H9 (cell line): ENCODE data around the gene MSANTD2. TPM values are rescaled to one million over a fixed set of nuclear protein-coding genes. Genes with fewer than 3 reads are reported as not detected.
A peak's percentile ranks its signal among the peaks of the same experiment; 100 is the strongest.

Experiments
- DNase-seq: peaks from one replicate; pipeline ENCODE4 v3.0.0-alpha.2; 2017
- H2AFZ ChIP-seq: one replicate; pipeline ENCODE4 v1.6.1; 2013; ENCODE audit warnings: mild to moderate bottlenecking, low read length, control low read depth, moderate library complexity
- H2AK5ac ChIP-seq: 2 replicates; pipeline ENCODE4 v1.6.1; 2013; ENCODE audit warnings: low read length, control low read depth, mixed read lengths; ENCODE audit not compliant: insufficient read length
- H2BK120ac ChIP-seq: one replicate; pipeline ENCODE4 v1.6.1; 2013; ENCODE audit warnings: low read depth, mild to moderate bottlenecking, low read length, control low read depth, inconsistent platforms; ENCODE audit not compliant: poor library complexity, severe bottlenecking
- H2BK12ac ChIP-seq: 2 replicates; pipeline ENCODE4 v1.6.1; 2013; ENCODE audit warnings: low read length, control low read depth, mixed read lengths, low read depth; ENCODE audit not compliant: insufficient read length
- H2BK15ac ChIP-seq: 2 replicates; pipeline ENCODE4 v1.6.1; 2013; ENCODE audit warnings: low read depth, low read length, control low read depth
- H2BK20ac ChIP-seq: one replicate; pipeline ENCODE4 v1.6.1; 2013; ENCODE audit warnings: low read depth, mild to moderate bottlenecking, low read length, control low read depth, inconsistent platforms; ENCODE audit not compliant: poor library complexity, severe bottlenecking
- H2BK5ac ChIP-seq: 2 replicates; pipeline ENCODE4 v1.6.1; 2013; ENCODE audit warnings: low read length, control low read depth, mixed read lengths; ENCODE audit not compliant: insufficient read length
- H3K14ac ChIP-seq: 2 replicates; pipeline ENCODE4 v1.6.1; 2013; ENCODE audit warnings: low read length, control low read depth; ENCODE audit not compliant: insufficient read depth
- H3K18ac ChIP-seq: 2 replicates; pipeline ENCODE4 v1.6.1; 2013; ENCODE audit warnings: low read depth, mild to moderate bottlenecking, mixed read lengths, low read length, control low read depth; ENCODE audit not compliant: insufficient read length
- H3K23ac ChIP-seq: 2 replicates; pipeline ENCODE4 v1.6.1; 2013; ENCODE audit warnings: low read length, control low read depth, mixed read lengths, low read depth; ENCODE audit not compliant: insufficient read length
- H3K23me2 ChIP-seq: 2 replicates; pipeline ENCODE4 v1.6.1; 2013; ENCODE audit warnings: low read depth, mild to moderate bottlenecking, mixed read lengths, low read length, control low read depth; ENCODE audit not compliant: insufficient read length, poor library complexity, severe bottlenecking
- H3K27ac ChIP-seq: 2 replicates; pipeline ENCODE4 v1.5.1; 2013; ENCODE audit warnings: low read length, control low read depth, mixed read lengths, low read depth; ENCODE audit not compliant: insufficient read length
- H3K27me3 ChIP-seq: 2 replicates; pipeline ENCODE4 v1.6.1; 2013; ENCODE audit warnings: low read length, control low read depth, inconsistent platforms; ENCODE audit not compliant: insufficient read depth
- H3K4ac ChIP-seq: 2 replicates; pipeline ENCODE4 v1.6.1; 2013; ENCODE audit warnings: low read depth, mild to moderate bottlenecking, control low read depth, inconsistent platforms, low read length, moderate library complexity
- H3K4me1 ChIP-seq: 2 replicates; pipeline ENCODE4 v1.6.1; 2013; ENCODE audit warnings: low read length, control low read depth, inconsistent platforms; ENCODE audit not compliant: insufficient read depth
- H3K4me2 ChIP-seq: 2 replicates; pipeline ENCODE4 v1.6.1; 2013; ENCODE audit warnings: low read length, control low read depth, mixed read lengths; ENCODE audit not compliant: insufficient read length, insufficient read depth
- H3K56ac ChIP-seq: 2 replicates; pipeline ENCODE4 v1.6.1; 2013; ENCODE audit warnings: low read depth, mild to moderate bottlenecking, mixed read lengths, low read length, control low read depth; ENCODE audit not compliant: insufficient read length
- H3K79me1 ChIP-seq: 2 replicates; pipeline ENCODE4 v1.6.1; 2013; ENCODE audit warnings: low read depth, mild to moderate bottlenecking, moderate library complexity, low read length, control low read depth, inconsistent platforms; ENCODE audit not compliant: insufficient read depth, poor library complexity, severe bottlenecking
- H3K79me2 ChIP-seq: 2 replicates; pipeline ENCODE4 v1.6.1; 2013; ENCODE audit warnings: low read length, control low read depth, inconsistent platforms; ENCODE audit not compliant: insufficient read depth
- H3K9ac ChIP-seq: 2 replicates; pipeline ENCODE4 v1.6.1; 2013; ENCODE audit warnings: low read length, control low read depth, mixed read lengths; ENCODE audit not compliant: insufficient read length; ENCODE audit errors: extremely low read depth
- H3K9me3 ChIP-seq: one replicate; pipeline ENCODE4 v1.6.1; 2013; ENCODE audit warnings: low read depth, low read length, inconsistent platforms; ENCODE audit not compliant: control insufficient read depth
- H3T11ph ChIP-seq: one replicate; pipeline ENCODE4 v1.6.1; 2013; ENCODE audit warnings: mild to moderate bottlenecking, low read length, control low read depth, inconsistent platforms
- H4K20me1 ChIP-seq: one replicate; pipeline ENCODE4 v1.6.1; 2013; ENCODE audit not compliant: control insufficient read depth, insufficient read length, insufficient read depth
- H4K5ac ChIP-seq: 2 replicates; pipeline ENCODE4 v1.6.1; 2013; ENCODE audit warnings: low read depth, mild to moderate bottlenecking, mixed read lengths, low read length, control low read depth; ENCODE audit not compliant: insufficient read length
- H4K8ac ChIP-seq: replicated peaks from 2 replicates; pipeline ENCODE4 v1.6.1; 2013; ENCODE audit warnings: low read length, control low read depth, mixed read lengths, low read depth; ENCODE audit not compliant: insufficient read length
- H4K91ac ChIP-seq: 2 replicates; pipeline ENCODE4 v1.6.1; 2013; ENCODE audit warnings: low read depth, mild to moderate bottlenecking, moderate library complexity, mixed read lengths, low read length, control low read depth; ENCODE audit not compliant: insufficient read length
- H3K27ac Mint-ChIP-seq, 3 experiments: 2 replicates in 2 of 3; 3 replicates in 1 of 3; pipeline ENCODE4 v1.8.0; 2020 to 2021; ENCODE audit warnings: mixed read lengths in 3 of 3, mild to moderate bottlenecking in 1 of 3, moderate library complexity in 1 of 3
- H3K27me3 Mint-ChIP-seq: 2 replicates; pipeline ENCODE4 v1.8.0; 2021; ENCODE audit warnings: low read depth, mild to moderate bottlenecking, moderate library complexity, mixed read lengths
- H3K36me3 Mint-ChIP-seq, 3 experiments: 2 replicates in 2 of 3; 3 replicates in 1 of 3; pipeline ENCODE4 v1.8.0; 2020 to 2021; ENCODE audit warnings: low read depth in 3 of 3, mixed read lengths in 3 of 3; ENCODE audit not compliant: insufficient read depth in 1 of 3
- H3K4me1 Mint-ChIP-seq, 2 experiments: 2 replicates each; pipeline ENCODE4 v1.8.0; 2020; ENCODE audit warnings: mixed read lengths in 2 of 2
- H3K4me3 Mint-ChIP-seq, 2 experiments: 2 replicates in 1 of 2; 3 replicates in 1 of 2; pipeline ENCODE4 v1.8.0; 2020 to 2021; ENCODE audit warnings: mild to moderate bottlenecking in 2 of 2, mixed read lengths in 2 of 2, moderate library complexity in 1 of 2
- H3K9me3 Mint-ChIP-seq, 2 experiments: 2 replicates in 1 of 2; 3 replicates in 1 of 2; pipeline ENCODE4 v1.8.0; 2020; ENCODE audit warnings: mild to moderate bottlenecking in 2 of 2, mixed read lengths in 2 of 2, moderate library complexity in 1 of 2
- WGBS: extraction: QIAGEN DNeasy Blood & Tissue Kit; methylation state at CpG from one replicate; pipeline ENCODE4 v1.1.7; 2013; ENCODE audit warnings: missing lambda C conversion rate, low lambda C conversion rate, mixed read lengths; ENCODE audit not compliant: insufficient read length; ENCODE audit errors: extremely low coverage; 5-methylcytosine and 5-hydroxymethylcytosine counted together
- total RNA-seq: library from RNA; stranded (reverse); gene quantifications from 2 replicates; pipeline ENCODE4 v1.2.1, GENCODE V29; 2021
- TF ChIP-seq, protein P1 (sequence below): fragments of 200-600 bp; sonication (generic); conservative IDR thresholded peaks from 3 replicates; pipeline ENCODE4 v1.8.0; 2021; ENCODE audit warnings: antibody characterized with exemption, mild to moderate bottlenecking

MSANTD2 gene
- total RNA-seq, 1 experiment from 2014 or later, result 18.1 TPM

- Histone ChIP-seq H3K9ac (no peak within 1 kb of the TSS), H3K56ac (no peak within 1 kb of the TSS), H3K9me3 (no peaks in the 10 kb centered on the region), H2BK15ac (no peak within 1 kb of the TSS), H3K23me2 (peaks cover 8% of the 10 kb centered on the region), H3K14ac (no peak within 1 kb of the TSS), H4K20me1 (no peaks in the 10 kb centered on the region), H3K4me2 (peak within 1 kb of the TSS; percentile 41), H2AK5ac (no peak within 1 kb of the TSS), H3K23ac (no peak within 1 kb of the TSS), H3K4ac (no peak within 1 kb of the TSS), H3K79me1 (no peaks in the 10 kb centered on the region), H4K91ac (no peak within 1 kb of the TSS), H3K79me2 (no peaks in the 10 kb centered on the region), H3K27me3 (peaks cover 93% of the 10 kb centered on the region), H2BK20ac (no peak within 1 kb of the TSS), H2BK5ac (no peak within 1 kb of the TSS), H3K4me1 (peaks cover 3% of the 10 kb centered on the region; the same call in 1 of the 2 replicates), H2AFZ (no peak within 1 kb of the TSS), H4K8ac (no peak within 1 kb of the TSS), H4K5ac (no peak within 1 kb of the TSS), H3K18ac (no peak within 1 kb of the TSS), H3T11ph (no peak within 1 kb of the TSS), H3K27ac (no peak within 1 kb of the TSS), H2BK12ac (no peak within 1 kb of the TSS), H2BK120ac (no peak within 1 kb of the TSS)
- Mint-ChIP-seq H3K4me3 (peak within 1 kb of the TSS in 1 of 2 experiments; percentile 74; a peak in 3 of 5 replicates), H3K27me3 (peaks cover 65% of the 10 kb centered on the region), H3K36me3 (no peaks in the 10 kb centered on the region; a peak in 2 of 7 replicates), H3K9me3 (peaks cover 3% of the 10 kb centered on the region in 2 experiments; a peak in 2 of 5 replicates), H3K4me1 (peaks cover 16 to 44% of the 10 kb centered on the region in 2 experiments), H3K27ac (no peak within 1 kb of the TSS)
- peak; percentile 35 for DNase-seq
- WGBS, result no CpG with 5 or more reads among the region's 42 CpGs
- TF ChIP-seq, protein P1, sequence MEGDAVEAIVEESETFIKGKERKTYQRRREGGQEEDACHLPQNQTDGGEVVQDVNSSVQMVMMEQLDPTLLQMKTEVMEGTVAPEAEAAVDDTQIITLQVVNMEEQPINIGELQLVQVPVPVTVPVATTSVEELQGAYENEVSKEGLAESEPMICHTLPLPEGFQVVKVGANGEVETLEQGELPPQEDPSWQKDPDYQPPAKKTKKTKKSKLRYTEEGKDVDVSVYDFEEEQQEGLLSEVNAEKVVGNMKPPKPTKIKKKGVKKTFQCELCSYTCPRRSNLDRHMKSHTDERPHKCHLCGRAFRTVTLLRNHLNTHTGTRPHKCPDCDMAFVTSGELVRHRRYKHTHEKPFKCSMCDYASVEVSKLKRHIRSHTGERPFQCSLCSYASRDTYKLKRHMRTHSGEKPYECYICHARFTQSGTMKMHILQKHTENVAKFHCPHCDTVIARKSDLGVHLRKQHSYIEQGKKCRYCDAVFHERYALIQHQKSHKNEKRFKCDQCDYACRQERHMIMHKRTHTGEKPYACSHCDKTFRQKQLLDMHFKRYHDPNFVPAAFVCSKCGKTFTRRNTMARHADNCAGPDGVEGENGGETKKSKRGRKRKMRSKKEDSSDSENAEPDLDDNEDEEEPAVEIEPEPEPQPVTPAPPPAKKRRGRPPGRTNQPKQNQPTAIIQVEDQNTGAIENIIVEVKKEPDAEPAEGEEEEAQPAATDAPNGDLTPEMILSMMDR, result no peak
These were observed 48.3 kb downstream of the MSANTD2 start, which contains the start of gene VSIG2 for GRCh38 chr11:124751741-124752470. TSS of gene VSIG2 (minus strand) at chr11:124752255. CDS start at chr11:124752137, 118 bp downstream.
